Cerebellar cortex (tissue), 1 donor: Measurements from ENCODE around the gene TCHHL1.
"Not testable (repeated sequence)": the region's sequence is repeated elsewhere in the genome, so short reads cannot be mapped to it uniquely, and the experiment has no call there.

ENCODE experiments used
- DNase-seq: peaks from one replicate; pipeline ENCODE4 v3.0.0-alpha.2; 2015; ENCODE audit warnings: low spot score

The TCHHL1 gene

DNA sequence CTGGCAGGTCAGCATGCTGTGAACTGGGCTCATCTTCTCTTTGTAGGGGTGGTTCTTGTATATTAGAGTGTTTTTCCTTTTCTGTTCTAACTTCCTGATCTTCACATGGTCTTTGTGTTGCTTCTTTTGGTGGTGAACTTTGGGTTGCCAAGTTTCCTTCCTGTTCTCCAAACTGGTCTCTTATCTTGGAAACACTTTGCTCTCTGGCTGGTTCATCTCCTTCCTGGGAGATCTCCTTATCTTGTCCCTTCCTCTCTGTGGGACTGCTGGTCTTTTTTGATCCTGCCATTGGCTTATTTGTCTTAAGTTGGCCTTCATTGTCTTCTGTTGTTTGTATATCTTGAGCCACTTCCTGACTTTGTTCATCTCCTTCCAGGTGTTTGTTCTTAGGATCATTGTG, 2.1 kb downstream of the TCHHL1 start:
- no peak for DNase-seq

DNA sequence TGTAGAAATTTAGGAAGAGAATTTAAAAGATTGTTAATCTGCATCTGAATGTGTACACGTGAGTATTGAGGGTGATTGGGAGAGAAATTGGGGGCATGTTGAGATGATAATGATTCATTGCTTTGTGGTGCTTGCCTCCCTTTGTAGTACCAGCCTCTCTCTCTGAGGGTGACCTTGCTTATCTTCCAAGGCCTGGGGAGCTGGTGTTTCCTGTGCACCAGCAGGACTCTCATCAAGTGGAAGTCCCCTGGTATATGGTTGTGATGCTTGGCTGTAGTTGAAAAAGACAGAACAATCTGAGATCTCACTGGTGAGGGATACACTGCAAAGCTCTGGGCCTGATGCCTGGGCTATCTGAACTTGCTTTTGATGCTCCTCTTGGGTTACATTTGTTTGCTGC, 4.0 kb downstream of the TCHHL1 start:
- DNase-seq: no peak

DNA sequence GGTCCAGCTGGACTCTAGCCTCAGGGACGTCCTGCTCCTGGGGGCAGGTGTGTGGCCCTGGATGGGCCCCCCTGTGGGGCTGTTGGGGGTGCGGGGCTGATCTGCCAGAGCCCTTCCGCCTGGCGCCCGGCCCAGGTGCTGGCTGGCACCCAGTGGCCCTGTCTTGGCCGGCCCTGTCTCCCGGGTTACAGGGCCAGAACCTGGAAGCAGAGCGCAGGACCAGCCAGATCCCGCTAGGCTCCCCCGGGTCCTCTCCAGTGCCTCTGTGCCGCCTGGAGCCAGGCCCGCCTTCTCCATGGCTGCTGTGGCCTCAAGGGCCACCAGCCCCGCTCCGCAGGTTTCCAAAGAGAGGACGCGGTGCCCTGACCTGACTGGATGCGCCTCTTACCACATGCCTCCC, 7.8 kb downstream of the TCHHL1 start:
- not testable (repeated sequence) for DNase-seq

DNA sequence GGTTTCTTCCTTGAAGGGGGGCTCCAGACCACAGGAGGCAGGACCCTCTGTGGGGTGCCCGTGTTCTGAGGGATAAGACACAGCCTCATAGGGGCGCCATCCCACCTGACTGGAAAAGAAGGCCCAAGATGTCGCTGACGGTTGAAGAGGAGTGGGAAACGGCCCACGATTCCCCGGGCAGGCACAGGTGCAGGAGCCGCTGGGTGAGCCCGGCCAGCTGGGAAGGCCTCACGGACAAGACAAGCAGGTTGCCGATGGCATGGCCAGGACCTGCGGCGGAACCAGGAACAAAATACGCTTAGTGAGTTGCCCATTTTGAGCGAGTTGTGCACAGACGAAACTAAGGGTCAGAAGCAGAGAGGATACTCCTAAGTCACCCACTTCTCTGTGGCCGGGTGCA, 8.4 kb downstream of the TCHHL1 start:
- DNase-seq: not testable (repeated sequence)

DNA sequence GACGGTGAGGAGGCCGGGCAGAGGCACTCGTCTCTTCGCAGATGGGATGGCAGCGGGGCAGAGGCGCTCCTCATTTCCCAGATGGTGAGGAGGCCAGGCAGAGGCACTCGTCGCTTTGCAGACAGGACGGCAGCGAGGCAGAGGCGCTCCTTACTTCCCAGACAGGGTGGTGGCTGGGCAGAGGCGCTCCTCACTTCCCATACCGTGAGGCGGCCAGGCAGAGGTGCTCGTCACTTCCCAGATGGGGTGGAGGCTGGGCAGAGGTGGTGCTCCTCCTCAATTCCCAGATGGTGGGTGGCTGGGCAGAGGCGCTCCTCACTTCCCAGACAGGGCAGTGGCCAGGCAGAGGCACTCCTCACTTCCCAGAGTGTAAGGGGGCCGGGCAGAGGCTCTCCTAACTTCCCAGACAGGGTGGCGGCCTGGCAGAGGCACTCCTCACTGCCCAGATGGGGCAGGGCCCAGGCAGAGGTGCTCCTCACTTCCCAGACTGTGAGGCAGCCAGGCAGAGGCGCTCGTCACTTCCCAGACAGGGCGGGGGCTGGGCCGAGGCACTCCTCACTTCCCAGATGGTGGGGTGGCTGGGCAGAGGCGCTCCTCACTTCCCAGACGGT, 9.9 kb downstream of the TCHHL1 start:
- no peak for DNase-seq

DNA sequence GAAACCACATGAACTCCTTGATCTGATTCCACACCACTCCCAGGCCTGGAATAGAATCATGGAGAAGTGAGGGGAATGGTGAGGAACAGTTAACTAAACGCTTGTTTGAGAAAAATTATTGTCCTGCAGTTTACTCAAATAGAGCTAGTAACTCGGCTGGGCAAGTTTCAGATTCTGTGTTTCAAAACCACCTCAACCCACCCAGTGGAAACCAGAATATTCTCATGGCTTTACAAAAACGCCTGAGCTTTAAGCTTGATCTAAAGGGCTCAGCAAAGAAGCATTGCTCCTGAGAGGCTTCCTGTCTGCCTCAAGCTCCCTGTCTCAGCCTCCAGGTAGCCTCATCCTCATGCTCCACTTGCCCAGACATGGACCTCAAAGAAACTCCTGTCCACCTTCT, 16.6 kb downstream of the TCHHL1 start:
- no peak for DNase-seq

DNA sequence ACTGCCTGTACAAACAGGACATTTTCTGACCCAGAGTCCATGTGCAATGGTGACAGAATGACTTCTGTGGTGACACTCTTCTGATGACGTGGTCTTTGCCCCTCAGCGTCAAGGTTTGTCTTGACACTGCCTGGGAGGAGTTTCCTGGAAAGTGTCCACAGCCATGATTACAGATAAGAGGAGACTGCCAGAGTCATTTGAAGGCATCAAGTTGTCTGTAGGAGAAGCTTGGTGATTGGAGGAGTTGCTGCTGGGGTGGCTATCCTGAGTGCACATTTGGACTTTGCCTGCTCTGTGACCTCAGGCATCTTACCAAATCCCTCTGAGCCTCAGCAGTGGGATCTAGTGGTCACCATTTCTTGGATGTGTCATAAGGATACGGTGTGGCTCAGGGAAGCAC, 17.7 kb downstream of the TCHHL1 start:
- DNase-seq: no peak

DNA sequence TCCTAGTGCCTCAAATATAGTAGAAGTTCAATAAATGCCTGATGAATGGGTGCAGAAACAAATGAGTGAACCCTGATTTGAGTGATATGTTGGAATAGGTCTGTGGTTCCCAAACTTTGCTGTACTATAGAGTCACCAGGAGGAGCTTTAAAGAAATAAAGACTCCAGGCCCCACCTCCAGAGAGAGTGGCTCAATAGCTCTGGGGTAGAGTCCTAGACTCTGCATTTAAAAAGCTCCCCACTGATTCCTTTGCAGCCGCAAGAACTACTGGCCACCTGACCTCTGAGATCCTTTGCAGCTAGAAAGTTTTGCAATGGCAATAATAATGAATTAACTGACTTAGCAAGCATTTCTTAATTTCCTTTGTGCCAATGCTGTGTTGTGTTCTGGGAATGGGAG, 20.9 kb downstream of the TCHHL1 start:
- DNase-seq: no peak

DNA sequence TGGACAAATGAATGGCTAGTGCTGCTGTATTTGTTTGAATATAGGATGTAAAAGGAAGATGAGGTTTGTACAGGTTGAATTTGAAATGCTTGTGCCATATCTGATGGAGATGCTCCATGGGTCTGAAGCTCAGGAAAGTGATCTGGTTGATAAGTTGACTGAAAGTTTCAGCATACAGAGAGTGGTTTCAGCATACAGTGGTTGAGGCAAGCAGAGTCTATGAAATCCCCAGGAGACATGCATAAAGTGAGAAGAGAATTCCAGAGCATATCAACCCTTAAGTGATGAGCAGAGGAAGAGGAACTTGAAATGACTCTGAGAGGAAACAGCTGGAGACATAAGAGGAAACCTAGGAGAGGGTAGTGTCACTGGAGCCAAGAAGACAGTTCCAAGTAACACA, 21.7 kb downstream of the TCHHL1 start:
- DNase-seq: no peak

DNA sequence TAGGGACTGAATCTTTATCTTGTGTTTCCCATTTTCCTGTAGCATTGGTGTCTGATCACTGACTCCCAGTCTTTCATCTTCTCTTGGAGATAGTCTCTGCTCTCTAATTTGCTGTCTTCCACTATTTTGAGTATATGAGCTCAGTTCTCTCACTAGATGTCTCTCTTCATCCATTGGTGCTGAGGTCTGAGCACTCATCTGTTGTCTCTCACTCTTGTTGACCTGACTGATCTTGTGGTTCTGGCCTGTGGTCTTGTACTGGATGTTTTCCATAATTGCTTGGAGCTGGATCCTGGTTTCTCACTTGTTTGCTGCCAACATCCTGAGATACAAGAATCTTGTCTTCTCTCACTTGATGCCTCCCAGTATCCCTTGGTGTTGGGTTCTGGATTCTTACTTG, 26.9 kb downstream of the TCHHL1 start:
- DNase-seq: no peak

DNA sequence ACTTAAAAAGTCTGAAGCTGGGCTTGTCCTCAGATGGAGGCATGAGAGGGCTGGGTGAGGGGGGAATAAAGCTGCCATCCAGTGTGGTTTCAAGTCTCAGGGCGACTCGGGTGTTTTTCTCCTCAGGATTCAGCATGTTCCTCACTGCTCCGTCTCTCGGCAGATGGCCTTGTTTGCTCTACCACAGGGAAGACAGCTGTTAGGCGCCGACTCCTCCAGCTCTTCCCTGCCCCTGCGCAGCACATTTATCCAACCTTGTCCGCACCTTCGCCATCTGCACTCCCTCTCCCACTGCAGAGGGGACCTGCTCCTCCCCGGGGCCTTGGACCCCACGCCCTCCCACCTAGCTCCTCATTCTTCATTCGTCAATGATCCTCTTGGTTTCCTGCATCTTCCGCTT, 35.5 kb downstream of the TCHHL1 start:
- DNase-seq: peak; percentile 32

DNA sequence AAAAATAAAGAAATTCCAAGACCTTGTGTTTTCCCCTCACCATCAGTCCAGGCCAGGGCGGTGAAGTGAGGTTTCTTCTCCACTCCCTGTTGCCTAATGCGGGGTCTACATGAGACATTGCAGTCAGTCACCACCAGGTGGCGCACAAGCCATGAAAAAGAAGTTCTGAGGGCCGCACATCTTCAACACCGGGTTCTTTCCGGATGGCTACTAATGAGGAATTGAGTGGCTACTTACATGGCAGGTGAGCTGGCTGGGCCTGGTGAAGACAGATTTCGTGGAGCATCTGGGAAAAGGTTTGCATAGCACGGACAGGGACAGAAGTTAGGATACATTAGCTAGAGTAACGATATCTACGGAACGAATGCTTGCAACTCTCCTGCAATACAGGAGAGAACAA, 36.3 kb downstream of the TCHHL1 start:
- DNase-seq: peak; percentile 78

DNA sequence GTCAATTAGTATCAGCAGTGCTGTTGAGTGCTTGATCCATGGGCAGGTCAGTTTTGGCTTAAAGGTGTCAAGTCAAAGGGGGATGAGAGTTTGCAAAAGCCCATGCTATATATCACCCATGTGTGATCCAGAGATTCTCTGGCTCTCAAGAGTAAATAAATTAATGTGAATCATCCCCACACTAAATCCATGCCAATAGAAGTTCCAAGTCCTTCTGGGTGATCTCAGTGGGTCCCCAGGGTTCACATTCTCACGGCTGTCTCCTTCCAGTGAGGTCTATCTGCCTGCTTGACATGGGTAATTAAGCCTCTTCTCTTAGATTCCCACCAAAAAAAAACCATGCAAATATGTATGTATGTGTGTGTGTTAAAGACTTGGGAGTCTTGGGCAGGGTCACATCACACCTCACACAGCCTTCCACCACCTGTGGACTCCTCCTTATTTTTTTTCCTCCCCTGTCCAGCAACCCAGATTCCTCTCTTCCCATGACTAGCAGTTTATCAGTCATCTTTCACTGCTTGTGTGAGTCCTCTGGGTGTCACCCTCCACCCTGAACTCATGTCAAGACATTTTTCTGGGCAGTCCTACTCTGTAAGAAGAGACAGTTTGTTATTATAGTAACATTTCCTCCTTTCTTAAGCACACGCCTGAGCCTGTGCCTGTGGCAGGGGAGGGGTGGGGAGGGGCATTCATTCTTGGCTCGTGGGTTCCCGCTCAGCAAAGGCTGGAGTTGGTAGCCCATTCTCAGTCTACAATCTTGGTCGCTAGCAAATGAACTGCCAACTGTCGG, 37.8 kb downstream of the TCHHL1 start:
- no peak for DNase-seq

DNA sequence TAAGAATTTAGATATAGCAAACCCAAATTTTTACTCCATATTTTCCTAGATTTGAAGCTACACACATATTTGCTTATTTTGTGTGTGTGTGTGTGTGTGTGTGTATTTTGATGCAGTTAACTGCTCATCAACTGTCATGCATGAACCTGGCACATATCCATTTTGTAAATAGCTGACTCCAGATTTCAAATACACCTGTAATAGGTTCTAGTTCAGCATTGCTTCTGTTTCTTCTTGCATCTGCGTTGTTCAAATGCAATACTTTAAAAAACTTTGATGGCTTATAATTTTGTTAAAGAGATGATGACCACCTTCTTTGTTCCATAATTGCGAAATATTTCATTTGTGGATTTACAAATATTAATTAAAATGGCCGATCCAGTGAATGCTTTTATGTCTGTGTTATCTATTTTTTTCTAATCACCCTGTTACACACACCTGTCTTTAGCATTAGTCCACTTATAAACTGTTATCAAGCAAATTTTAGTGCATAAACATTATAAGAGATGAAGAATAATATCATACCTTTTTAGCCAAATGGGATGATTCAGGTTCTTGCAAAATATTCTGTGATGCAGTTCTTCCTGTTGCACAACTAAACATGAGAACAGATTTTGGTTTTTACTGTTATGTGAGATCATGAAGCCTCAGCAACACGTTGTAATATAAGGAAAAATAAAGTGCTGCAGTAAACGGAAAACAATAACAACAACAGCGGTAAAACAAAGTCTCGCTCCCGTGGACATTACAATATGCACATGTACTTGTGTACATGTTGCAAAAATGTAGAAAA, 39.4 kb downstream of the TCHHL1 start:
- DNase-seq: no peak

DNA sequence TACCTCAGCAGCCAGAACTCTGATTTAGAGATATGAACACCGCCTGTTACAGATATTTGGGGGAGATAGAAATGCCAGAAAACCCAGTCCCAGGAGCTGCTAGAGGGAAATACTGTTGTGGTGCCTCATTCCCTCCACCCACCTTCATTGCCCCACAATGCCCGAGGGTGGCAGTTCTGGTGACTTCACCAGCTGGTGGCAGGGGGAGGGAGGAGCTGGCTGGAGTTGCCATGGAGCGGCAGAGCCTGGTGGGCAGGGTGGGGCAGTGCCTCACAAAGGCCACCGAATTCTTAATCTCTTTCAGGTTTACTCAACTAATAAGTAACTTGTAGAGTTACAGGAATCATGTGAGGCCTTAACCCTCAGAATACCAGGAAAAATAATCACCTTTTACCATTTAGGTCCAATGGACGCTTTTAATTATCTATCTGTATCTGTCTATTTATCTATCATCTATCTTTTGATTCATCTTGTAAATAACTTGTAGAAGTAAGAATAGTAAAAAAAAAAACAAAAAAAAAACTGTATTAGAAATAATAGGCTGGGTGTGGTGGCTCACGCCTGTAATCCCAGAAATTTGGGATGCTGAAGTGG, 40.4 kb downstream of the TCHHL1 start:
- no peak for DNase-seq

DNA sequence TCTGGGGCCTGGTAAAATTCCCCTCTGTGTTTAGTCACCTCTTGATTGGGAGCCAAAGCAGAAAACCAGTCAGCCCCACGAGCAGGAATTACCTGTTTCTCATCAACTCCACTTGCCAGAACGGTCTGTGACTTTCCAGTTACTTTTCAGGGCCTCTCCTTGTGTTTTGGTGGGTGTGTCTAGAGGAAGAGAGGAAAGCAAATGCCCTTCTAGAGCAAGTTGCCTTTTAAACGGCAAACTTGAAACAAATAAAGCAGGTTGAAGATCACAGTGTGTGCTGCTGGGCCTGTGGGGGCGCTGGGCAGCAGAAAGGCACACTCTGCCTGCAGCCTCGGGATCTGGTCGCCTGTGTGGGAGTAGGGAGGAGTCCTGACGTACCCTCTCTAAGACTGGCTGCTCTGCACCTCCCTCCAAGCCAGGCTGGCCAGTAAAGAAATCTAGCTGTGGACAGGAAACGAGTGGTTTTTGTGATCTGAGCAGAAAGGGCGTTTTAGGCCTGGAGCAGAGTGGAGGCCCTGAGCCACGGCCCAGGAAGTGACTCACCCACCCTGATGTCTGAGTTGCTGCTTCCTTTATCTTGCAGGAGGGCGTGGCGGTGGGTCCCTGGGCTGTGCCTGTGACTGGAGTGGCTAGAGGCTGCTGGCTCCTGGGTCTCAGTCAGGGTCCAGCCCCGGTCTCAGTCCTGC, 41.0 kb downstream of the TCHHL1 start:
- peak; percentile 65 for DNase-seq

DNA sequence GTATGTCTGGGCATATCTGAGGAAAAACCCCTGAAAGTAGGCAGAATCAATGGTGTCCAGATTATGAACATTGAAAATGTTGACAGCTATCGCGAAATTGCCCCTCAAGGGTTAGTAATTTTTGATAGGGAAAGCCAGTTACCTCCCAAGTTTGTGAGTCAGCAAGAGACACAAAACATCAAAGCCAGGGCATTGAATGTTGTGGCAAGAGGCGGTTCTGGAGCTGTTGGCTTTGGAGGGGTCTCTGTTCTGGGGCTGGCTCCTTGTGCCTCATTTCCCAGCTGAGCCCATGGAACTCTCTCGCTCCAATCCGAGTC, 41.5 kb downstream of the TCHHL1 start:
- DNase-seq: no peak

DNA sequence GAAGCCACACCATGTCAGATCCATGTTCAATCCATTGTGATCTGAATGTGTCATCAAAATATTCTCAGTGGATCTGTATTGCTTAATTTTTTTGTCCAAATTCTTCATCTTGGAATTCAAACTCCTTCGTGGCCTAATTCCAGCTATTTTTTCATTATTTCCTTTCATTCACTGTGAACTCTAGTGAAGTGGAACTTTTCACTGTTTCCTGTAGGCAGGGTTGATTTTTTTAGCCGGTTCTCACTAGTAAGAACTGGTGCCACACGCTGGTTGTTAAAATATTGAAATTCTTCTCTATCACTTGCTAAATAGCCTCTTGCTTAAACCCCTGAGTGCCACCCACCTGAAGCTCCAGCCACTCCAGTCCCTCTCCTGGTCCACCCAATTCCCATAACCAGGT, 44.5 kb downstream of the TCHHL1 start:
- DNase-seq: no peak

DNA sequence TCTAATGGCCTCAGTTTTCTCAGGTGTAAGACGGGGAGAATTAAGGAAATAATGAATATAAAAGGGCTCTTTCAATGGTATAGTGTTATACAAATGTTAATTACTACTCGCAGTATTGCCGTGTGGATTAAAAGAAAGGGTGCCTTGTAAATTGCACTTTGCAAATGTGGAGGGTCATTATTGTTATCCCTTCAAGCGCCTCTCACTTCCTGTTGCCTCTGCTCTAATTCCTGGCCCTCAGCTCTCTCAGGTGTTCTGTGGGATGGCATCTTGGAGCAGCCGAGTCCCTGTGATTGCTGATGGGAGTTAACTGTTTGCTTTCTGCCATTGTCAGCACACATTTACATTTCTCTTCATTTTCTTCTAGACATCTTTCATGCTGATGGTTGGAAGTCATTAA, 45.0 kb downstream of the TCHHL1 start:
- DNase-seq: no peak

DNA sequence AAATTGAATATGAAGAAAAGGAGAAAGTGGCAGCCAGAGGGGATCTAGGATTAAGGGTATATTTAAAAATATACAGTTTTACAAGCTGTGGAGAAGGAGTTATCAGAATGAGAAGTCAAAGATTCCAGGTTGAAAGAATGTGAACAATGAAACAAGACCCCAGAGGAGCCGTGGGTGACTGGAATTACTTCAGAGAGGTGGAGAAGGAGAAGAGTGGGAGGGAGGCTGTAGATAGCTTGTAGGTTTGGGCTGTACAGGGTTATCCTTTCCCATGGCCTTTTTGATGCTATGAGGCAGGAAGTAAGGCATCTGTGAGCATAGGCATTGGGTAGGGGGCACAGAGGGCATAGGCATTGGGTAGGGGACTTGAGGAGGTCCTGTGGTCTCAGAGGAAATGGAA, 46.8 kb downstream of the TCHHL1 start:
- DNase-seq: no peak

DNA sequence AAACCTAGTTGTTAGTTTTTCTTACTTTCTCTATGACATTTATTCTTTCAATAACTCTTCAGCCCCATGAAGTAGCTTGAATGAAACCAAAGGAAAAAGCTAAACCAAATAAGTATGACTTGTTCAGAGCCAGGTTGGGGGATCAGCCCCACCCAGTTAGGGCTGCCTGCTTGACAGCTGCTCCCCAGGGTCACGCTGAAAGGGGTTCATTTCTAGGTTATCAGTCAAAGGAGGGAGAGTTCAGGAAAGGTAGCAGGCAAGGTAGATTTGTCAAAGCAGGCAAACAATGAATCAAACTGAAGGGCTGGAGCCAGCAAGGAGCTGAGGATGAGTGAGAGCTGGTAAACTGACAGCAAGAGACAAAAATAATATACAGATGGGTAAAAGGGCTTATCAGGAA, 49.0 kb downstream of the TCHHL1 start:
- DNase-seq: no peak

DNA sequence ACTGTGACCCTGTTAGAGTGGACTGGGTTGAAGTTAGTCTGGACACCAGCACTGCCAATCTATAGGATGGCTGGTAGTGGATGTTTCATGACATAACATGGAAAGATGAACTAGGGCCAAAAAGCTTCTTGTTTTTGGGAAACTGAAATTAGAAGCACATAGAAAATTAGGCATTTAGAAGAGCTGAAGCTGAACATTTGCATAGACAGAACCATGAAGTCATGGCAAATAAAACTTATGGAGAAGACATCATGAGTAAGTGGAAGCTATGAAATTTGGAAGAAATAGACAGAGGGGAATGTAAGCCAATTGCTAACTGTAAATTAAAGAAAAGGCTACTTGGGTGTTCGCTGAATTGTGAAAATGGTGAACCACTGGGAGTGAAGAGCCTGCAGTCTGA, 49.4 kb downstream of the TCHHL1 start:
- no peak for DNase-seq
